Right lobe of liver (tissue), 4 donors: ENCODE results near the gene TSHR.

Source experiments
- POLR2A ChIP-seq: fragments of 450-650 bp; IDR thresholded peaks from one replicate; pipeline ENCODE4 v1.6.1; 2017; ENCODE audit warnings: antibody characterized with exemption, mild to moderate bottlenecking
- TF ChIP-seq, protein P1 (sequence below), 4 donors: fragments of 200-600 bp in 3 of 4; fragments of 450-650 bp in 1 of 4; IDR thresholded peaks; one replicate each; pipeline versions ENCODE4 v1.5.1 to v1.8.0; 2016 to 2022; ENCODE audit warnings: antibody characterized with exemption in 4 of 4, mild to moderate bottlenecking in 2 of 4
- donor health status: DM: no; HTN: no; CAD: no.
- donor health status: DM: no; HTN: no; CAD: no.
- donor health status: DM: no; HTN: yes; CAD: no.

DNA sequence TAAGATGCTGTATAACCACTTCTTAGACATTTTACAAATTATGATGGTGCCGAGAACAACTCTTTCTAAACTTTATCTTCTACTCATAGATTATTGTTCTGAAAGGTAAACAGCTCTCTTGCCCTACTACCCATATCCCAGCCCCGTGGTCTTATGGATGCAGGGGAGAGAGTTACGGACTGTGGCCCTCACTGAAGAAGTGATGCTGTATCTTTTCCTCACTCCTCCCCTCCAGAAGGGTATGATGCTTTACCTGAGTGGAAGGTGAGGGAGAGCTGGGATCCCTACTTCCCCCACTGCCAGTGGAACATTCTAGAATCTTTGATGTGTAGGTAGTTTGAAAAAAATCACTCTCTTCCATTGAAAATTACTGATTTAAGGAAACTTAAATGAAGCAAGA, 3.5 kb downstream of the TSHR start:
- TF ChIP-seq POLR2A: no peak
- TF ChIP-seq, protein P1, sequence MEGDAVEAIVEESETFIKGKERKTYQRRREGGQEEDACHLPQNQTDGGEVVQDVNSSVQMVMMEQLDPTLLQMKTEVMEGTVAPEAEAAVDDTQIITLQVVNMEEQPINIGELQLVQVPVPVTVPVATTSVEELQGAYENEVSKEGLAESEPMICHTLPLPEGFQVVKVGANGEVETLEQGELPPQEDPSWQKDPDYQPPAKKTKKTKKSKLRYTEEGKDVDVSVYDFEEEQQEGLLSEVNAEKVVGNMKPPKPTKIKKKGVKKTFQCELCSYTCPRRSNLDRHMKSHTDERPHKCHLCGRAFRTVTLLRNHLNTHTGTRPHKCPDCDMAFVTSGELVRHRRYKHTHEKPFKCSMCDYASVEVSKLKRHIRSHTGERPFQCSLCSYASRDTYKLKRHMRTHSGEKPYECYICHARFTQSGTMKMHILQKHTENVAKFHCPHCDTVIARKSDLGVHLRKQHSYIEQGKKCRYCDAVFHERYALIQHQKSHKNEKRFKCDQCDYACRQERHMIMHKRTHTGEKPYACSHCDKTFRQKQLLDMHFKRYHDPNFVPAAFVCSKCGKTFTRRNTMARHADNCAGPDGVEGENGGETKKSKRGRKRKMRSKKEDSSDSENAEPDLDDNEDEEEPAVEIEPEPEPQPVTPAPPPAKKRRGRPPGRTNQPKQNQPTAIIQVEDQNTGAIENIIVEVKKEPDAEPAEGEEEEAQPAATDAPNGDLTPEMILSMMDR (IDR thresholded peaks at IDR 0.05): no peak
